MM.1S (cell line): Measurements from ENCODE around the gene WNT2.

Source experiments
- DNase-seq: peaks from one replicate; pipeline ENCODE4 v3.0.0-alpha.2; 2015
- H2AFZ ChIP-seq: fragments of 300-600 bp; sonication (generic); 2 replicates; pipeline ENCODE4 v1.6.0; 2016; ENCODE audit warnings: antibody characterized with exemption, low read length
- H3F3A ChIP-seq: fragments of 300-600 bp; sonication (generic); 2 replicates; pipeline ENCODE4 v1.6.1; 2016; ENCODE audit warnings: mild to moderate bottlenecking, antibody characterized with exemption, low read length, moderate library complexity, mixed read lengths; ENCODE audit not compliant: insufficient read depth
- H3K27ac ChIP-seq: fragments of 300-600 bp; sonication (generic); 2 replicates; pipeline ENCODE4 v1.5.1; 2016; ENCODE audit warnings: mild to moderate bottlenecking, low read length
- H3K27me3 ChIP-seq: fragments of 300-600 bp; sonication (generic); replicated peaks from 2 replicates; pipeline ENCODE4 v1.6.0; 2016; ENCODE audit warnings: low read length; ENCODE audit not compliant: insufficient read depth
- H3K36me3 ChIP-seq: fragments of 300-600 bp; sonication (generic); replicated peaks from 2 replicates; pipeline ENCODE4 v1.6.1; 2016; ENCODE audit warnings: mild to moderate bottlenecking, low read length, mixed read lengths; ENCODE audit not compliant: insufficient read depth
- H3K4me1 ChIP-seq: fragments of 300-600 bp; sonication (generic); 2 replicates; pipeline ENCODE4 v1.6.1; 2016; ENCODE audit warnings: low read length, mixed read lengths
- H3K4me2 ChIP-seq: fragments of 300-600 bp; sonication (generic); 2 replicates; pipeline ENCODE4 v1.6.0; 2016; ENCODE audit warnings: low read depth, low read length
- H3K4me3 ChIP-seq: fragments of 300-600 bp; sonication (generic); 2 replicates; pipeline ENCODE4 v1.5.1; 2016; ENCODE audit warnings: low read length, mixed read lengths
- H3K79me2 ChIP-seq: fragments of 300-600 bp; sonication (generic); 2 replicates; pipeline ENCODE4 v1.6.1; 2016; ENCODE audit warnings: mixed run types, low read length, mixed read lengths
- H3K9ac ChIP-seq: fragments of 300-600 bp; sonication (generic); 2 replicates; pipeline ENCODE4 v1.6.1; 2016; ENCODE audit warnings: low read length, mixed read lengths
- H3K9me2 ChIP-seq: fragments of 300-600 bp; sonication (generic); replicated peaks from 2 replicates; pipeline ENCODE4 v1.6.1; 2016; ENCODE audit warnings: mild to moderate bottlenecking, low read length, mixed read lengths; ENCODE audit not compliant: insufficient read depth
- H3K9me3 ChIP-seq: fragments of 300-600 bp; sonication (generic); replicated peaks from 2 replicates; pipeline ENCODE4 v1.6.1; 2016; ENCODE audit warnings: mild to moderate bottlenecking, low read length, mixed read lengths; ENCODE audit not compliant: insufficient read depth
- H4K20me1 ChIP-seq: fragments of 300-600 bp; sonication (generic); 2 replicates; pipeline ENCODE4 v1.6.1; 2016; ENCODE audit warnings: mild to moderate bottlenecking, low read length, moderate library complexity, mixed read lengths; ENCODE audit not compliant: insufficient read depth
- CTCF ChIP-seq: fragments of 300-600 bp; sonication (generic); IDR thresholded peaks from 2 replicates; pipeline ENCODE4 v1.5.1; 2016; ENCODE audit warnings: antibody characterized with exemption, low read length, mixed read lengths
- EZH2 ChIP-seq: fragments of 300-600 bp; sonication (generic); optimal IDR thresholded peaks from 2 replicates; pipeline ENCODE3; 2017; ENCODE audit warnings: low read depth, mild to moderate bottlenecking, antibody characterized with exemption, low read length, mixed read lengths
- EZH2phosphoT487 ChIP-seq: fragments of 300-600 bp; sonication (generic); IDR thresholded peaks from 2 replicates; pipeline ENCODE4 v1.6.1; 2018; ENCODE audit warnings: antibody characterized with exemption, low read length

Gene WNT2

GRCh38 chr7:117271566-117271965 is 51.3 kb downstream of the WNT2 start:
- H3K9ac ChIP-seq: no peak overlapping the region
- H2AFZ ChIP-seq: no peak overlapping the region
- no peak overlapping the region for H3K4me2 ChIP-seq
- H4K20me1 ChIP-seq: no peaks in the 10 kb centered on the region
- H3K9me3 ChIP-seq: no peaks in the 10 kb centered on the region
- DNase-seq: no peak
- no peaks in the 10 kb centered on the region for H3K79me2 ChIP-seq
- H3F3A ChIP-seq: no peaks in the 10 kb centered on the region
- no peaks in the 10 kb centered on the region for H3K4me1 ChIP-seq
- no peaks in the 10 kb centered on the region for H3K36me3 ChIP-seq
- H3K9me2 ChIP-seq: no peaks in the 10 kb centered on the region
- H3K27me3 ChIP-seq: no peaks in the 10 kb centered on the region
- H3K4me3 ChIP-seq: no peak overlapping the region
- TF ChIP-seq CTCF: no peak
- no peak for TF ChIP-seq EZH2
- no peak for TF ChIP-seq EZH2phosphoT487
- no peak overlapping the region for H3K27ac ChIP-seq

GRCh38 chr7:117270371-117270770 is 52.5 kb downstream of the WNT2 start:
- H3K4me1 ChIP-seq: no peaks in the 10 kb centered on the region
- no peaks in the 10 kb centered on the region for H3K9me3 ChIP-seq
- no peaks in the 10 kb centered on the region for H3K27me3 ChIP-seq
- no peak for TF ChIP-seq EZH2phosphoT487
- TF ChIP-seq EZH2: no peak
- no peak for TF ChIP-seq CTCF
- no peaks in the 10 kb centered on the region for H4K20me1 ChIP-seq
- no peaks in the 10 kb centered on the region for H3K9me2 ChIP-seq
- no peak overlapping the region for H3K9ac ChIP-seq
- H3K79me2 ChIP-seq: no peaks in the 10 kb centered on the region
- H3K4me3 ChIP-seq: no peak overlapping the region
- H3F3A ChIP-seq: no peaks in the 10 kb centered on the region
- DNase-seq: no peak
- no peaks in the 10 kb centered on the region for H3K36me3 ChIP-seq
- no peak overlapping the region for H2AFZ ChIP-seq
- no peak overlapping the region for H3K4me2 ChIP-seq
- no peak overlapping the region for H3K27ac ChIP-seq

- Histone ChIP-seq H3F3A (no peaks in the 10 kb centered on the region), H2AFZ (no peak overlapping the region), H4K20me1 (no peaks in the 10 kb centered on the region), H3K9me3 (no peaks in the 10 kb centered on the region), H3K4me2 (no peak overlapping the region), H3K79me2 (no peaks in the 10 kb centered on the region), H3K36me3 (no peaks in the 10 kb centered on the region), H3K27ac (no peak overlapping the region), H3K4me1 (no peaks in the 10 kb centered on the region), H3K27me3 (no peaks in the 10 kb centered on the region), H3K4me3 (no peak overlapping the region), H3K9me2 (no peaks in the 10 kb centered on the region), H3K9ac (no peak overlapping the region)
- DNase-seq: no peak
- TF ChIP-seq EZH2 (no peak), CTCF (no peak), EZH2phosphoT487 (no peak)
Observed at GRCh38 chr7:117269886-117270285, 53.0 kb downstream of the WNT2 start.

GRCh38 chr7:117269417-117269816 is 53.4 kb downstream of the WNT2 start:
- TF ChIP-seq EZH2 (no peak), CTCF (no peak), EZH2phosphoT487 (no peak)
- no peak for DNase-seq
- H3K9me3 ChIP-seq: no peaks in the 10 kb centered on the region
- H3K9ac ChIP-seq: no peak overlapping the region
- no peak overlapping the region for H3K4me2 ChIP-seq
- no peak overlapping the region for H3K4me3 ChIP-seq
- H3K79me2 ChIP-seq: no peaks in the 10 kb centered on the region
- H3K4me1 ChIP-seq: no peaks in the 10 kb centered on the region
- no peaks in the 10 kb centered on the region for H3K36me3 ChIP-seq
- no peak overlapping the region for H2AFZ ChIP-seq
- no peaks in the 10 kb centered on the region for H3F3A ChIP-seq
- H3K27ac ChIP-seq: no peak overlapping the region
- H3K27me3 ChIP-seq: no peaks in the 10 kb centered on the region
- no peaks in the 10 kb centered on the region for H3K9me2 ChIP-seq
- no peaks in the 10 kb centered on the region for H4K20me1 ChIP-seq
